T-cell (primary cell): ENCODE results near the gene FNDC7. TPM values are rescaled to one million over a fixed set of nuclear protein-coding genes. Genes with fewer than 3 reads are reported as not detected.

ENCODE experiments used
- ATAC-seq, 4 experiments: fragments of 200-7000 bp in 3 of 4; fragments of 150-1000 bp in 1 of 4; cut with Tn5 transposase; replicated peaks in 1 of 4; 1 replicate in 3 of 4; 2 replicates in 1 of 4; pipeline ENCODE4 v1.10.0; 2021; ENCODE audit warnings: moderate library complexity in 3 of 4, mild to moderate bottlenecking in 2 of 4, moderate number of reproducible peaks in 1 of 4
- CTCF ChIA-PET, 2 donors: fragments of 300-600 bp; sonication (Branson Sonifier 250); formaldehyde crosslinking; loops; one replicate each; lab custom pipeline; 2022; ENCODE audit warnings: antibody characterized with exemption in 2 of 2; lab: Charles Lee
- POLR2A ChIA-PET, 2 donors: fragments of 300-600 bp; sonication (Branson Sonifier 250); formaldehyde crosslinking; loops; one replicate each; lab custom pipeline; 2022; ENCODE audit warnings: antibody characterized with exemption in 2 of 2; lab: Charles Lee
- DNase-seq, 35 experiments: peaks; one replicate each; pipeline versions ENCODE4 v3.0.0 to v3.0.0-alpha.2; 2013 to 2023
- H3K27ac ChIP-seq: one replicate; pipeline ENCODE4 v1.5.1; 2013; ENCODE audit warnings: low read length
- H3K27me3 ChIP-seq, 2 experiments: replicated peaks in 1 of 2; 1 replicate in 1 of 2; 2 replicates in 1 of 2; pipeline versions ENCODE4 v1.6.1 to v1.7.0; 2013; ENCODE audit warnings: low read length in 1 of 2, mixed read lengths in 1 of 2; ENCODE audit not compliant: control insufficient read depth in 2 of 2, insufficient read depth in 2 of 2; ENCODE audit errors: extremely low read depth in 1 of 2
- H3K36me3 ChIP-seq, 2 donors: 1 replicate in 1 of 2; 2 replicates in 1 of 2; pipeline versions ENCODE4 v1.6.1 to v1.7.0; 2013; ENCODE audit warnings: low read length in 1 of 2; ENCODE audit not compliant: control insufficient read depth in 2 of 2, insufficient read depth in 1 of 2; ENCODE audit errors: extremely low read depth in 1 of 2
- H3K4me1 ChIP-seq, 2 experiments: 1 replicate in 1 of 2; 2 replicates in 1 of 2; pipeline versions ENCODE4 v1.6.1 to v1.7.0; 2013; ENCODE audit warnings: low read length in 2 of 2, mixed read lengths in 1 of 2; ENCODE audit not compliant: insufficient read depth in 2 of 2, control insufficient read depth in 1 of 2; ENCODE audit errors: extremely low read depth in 1 of 2
- H3K4me3 ChIP-seq, 2 donors: 1 replicate in 1 of 2; 2 replicates in 1 of 2; pipeline versions ENCODE4 v1.5.1 to v1.7.0; 2013; ENCODE audit warnings: mild to moderate bottlenecking in 2 of 2, low read length in 1 of 2, moderate library complexity in 1 of 2; ENCODE audit not compliant: control insufficient read depth in 1 of 2; ENCODE audit errors: extremely low read depth in 1 of 2
- H3K9me3 ChIP-seq: 2 replicates; pipeline ENCODE4 v1.7.0; 2013
- H3K27ac Mint-ChIP-seq, 2 donors: one replicate each; pipeline ENCODE4 v1.8.0; 2020 to 2021; ENCODE audit warnings: mild to moderate bottlenecking in 2 of 2, mixed read lengths in 2 of 2
- H3K27me3 Mint-ChIP-seq, 2 donors: one replicate each; pipeline ENCODE4 v1.8.0; 2021 to 2022; ENCODE audit warnings: mixed read lengths in 2 of 2
- H3K36me3 Mint-ChIP-seq: one replicate; pipeline ENCODE4 v1.8.0; 2021; ENCODE audit warnings: mixed read lengths
- H3K4me1 Mint-ChIP-seq, 3 donors: one replicate each; pipeline ENCODE4 v1.8.0; 2020 to 2022; ENCODE audit warnings: mixed read lengths in 3 of 3, mild to moderate bottlenecking in 1 of 3
- H3K4me3 Mint-ChIP-seq, 3 donors: one replicate each; pipeline ENCODE4 v1.8.0; 2020 to 2022; ENCODE audit warnings: mild to moderate bottlenecking in 3 of 3, mixed read lengths in 3 of 3, moderate library complexity in 3 of 3
- H3K9me3 Mint-ChIP-seq, 3 donors: one replicate each; pipeline ENCODE4 v1.8.0; 2020 to 2022; ENCODE audit warnings: mixed read lengths in 3 of 3
- WGBS: methylation state at CpG from one replicate; pipeline ENCODE4 v1.1.5; 2013; ENCODE audit warnings: missing lambda C conversion rate; ENCODE audit not compliant: insufficient coverage; 5-methylcytosine and 5-hydroxymethylcytosine counted together
- total RNA-seq, 35 experiments: library from RNA in 6 of 35; stranded (reverse) in 6 of 35; fragments of 120-200 nt in 1 of 35; gene quantifications; one replicate each; pipeline versions ENCODE4 v1.2.1 to v1.2.4 and lab custom pipeline; 2013 to 2026

Gene FNDC7
- total RNA-seq, 5 donors from 2014 or later (not counting 1 experiment from before 2014, with no cell fraction given) = 0.13 to 0.29 (median 0.25) TPM

DNA sequence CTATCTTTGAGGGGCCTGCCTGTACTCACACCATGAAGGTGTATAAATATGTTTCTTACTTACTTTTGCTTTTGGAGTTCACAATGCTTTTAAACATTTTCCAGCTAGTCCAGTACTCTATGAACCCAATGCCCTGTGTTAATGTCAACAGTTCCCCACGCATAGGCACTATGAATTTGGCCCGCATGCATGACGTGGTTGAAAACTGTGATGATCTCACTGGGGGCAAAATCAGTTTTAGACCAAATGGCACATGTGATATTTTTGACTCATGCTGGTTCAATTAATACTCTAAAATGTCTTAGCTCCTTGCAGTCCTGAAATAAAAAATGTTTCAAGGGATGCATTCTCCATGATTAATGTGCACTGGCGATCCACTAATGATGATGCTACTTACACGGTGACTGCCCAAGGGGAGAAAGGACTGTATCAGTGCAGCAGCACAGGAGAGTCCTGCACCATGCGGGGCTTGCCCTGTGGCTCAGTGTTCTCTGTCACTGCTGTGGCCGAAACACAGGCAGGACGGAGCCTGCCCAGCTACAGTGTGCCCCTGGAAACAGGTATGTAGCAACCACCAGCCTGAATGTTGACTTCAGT lies 15.7 kb downstream of the FNDC7 start:
- no peak overlapping the region for H3K4me3 ChIP-seq
- Mint-ChIP-seq H3K4me3 (no peak overlapping the region), H3K9me3 (no peaks in the 10 kb centered on the region), H3K4me1 (no peaks in the 10 kb centered on the region), H3K36me3 (no peaks in the 10 kb centered on the region), H3K27me3 (peaks cover 3 to 7% of the 10 kb centered on the region in 2 donors), H3K27ac (no peak overlapping the region)
- POLR2A ChIA-PET = no interaction called here
- H3K4me1 ChIP-seq = no peaks in the 10 kb centered on the region
- no peaks in the 10 kb centered on the region for H3K9me3 ChIP-seq
- DNase-seq = no peak
- no peak for ATAC-seq
- no peaks in the 10 kb centered on the region for H3K36me3 ChIP-seq
- H3K27ac ChIP-seq = no peak overlapping the region
- CTCF ChIA-PET = no interaction called here
- peaks cover 4 to 14% of the 10 kb centered on the region in 2 experiments for H3K27me3 ChIP-seq
- 95% methylated on average over 4 of the region's 8 CpGs for WGBS

- no peak overlapping the region for H3K4me3 Mint-ChIP-seq
- no peak overlapping the region for H3K27ac ChIP-seq
- H3K36me3 Mint-ChIP-seq = no peaks in the 10 kb centered on the region
- no peaks in the 10 kb centered on the region for H3K4me1 ChIP-seq
- ChIA-PET CTCF (interaction anchor here in 1 of 2 donors (0.7 kb wide), 2 partner anchors 20 to 169 kb away, joined by 3 to 5 read pairs; no protein-coding TSS in a partner anchor), POLR2A (no interaction called here)
- no peaks in the 10 kb centered on the region for H3K4me1 Mint-ChIP-seq
- no peak overlapping the region for H3K4me3 ChIP-seq
- H3K27me3 ChIP-seq = peaks cover 4 to 14% of the 10 kb centered on the region in 2 experiments
- H3K9me3 ChIP-seq = no peaks in the 10 kb centered on the region
- no peaks in the 10 kb centered on the region for H3K9me3 Mint-ChIP-seq
- no peak for DNase-seq
- no CpG with 5 or more reads among the region's 4 CpGs for WGBS
- no peaks in the 10 kb centered on the region for H3K36me3 ChIP-seq
- H3K27me3 Mint-ChIP-seq = peaks cover 3 to 7% of the 10 kb centered on the region in 2 donors
- no peak overlapping the region for H3K27ac Mint-ChIP-seq
- no peak for ATAC-seq
These were observed 16.8 kb downstream of the FNDC7 start for GRCh38 chr1:108729481-108729880.

DNA sequence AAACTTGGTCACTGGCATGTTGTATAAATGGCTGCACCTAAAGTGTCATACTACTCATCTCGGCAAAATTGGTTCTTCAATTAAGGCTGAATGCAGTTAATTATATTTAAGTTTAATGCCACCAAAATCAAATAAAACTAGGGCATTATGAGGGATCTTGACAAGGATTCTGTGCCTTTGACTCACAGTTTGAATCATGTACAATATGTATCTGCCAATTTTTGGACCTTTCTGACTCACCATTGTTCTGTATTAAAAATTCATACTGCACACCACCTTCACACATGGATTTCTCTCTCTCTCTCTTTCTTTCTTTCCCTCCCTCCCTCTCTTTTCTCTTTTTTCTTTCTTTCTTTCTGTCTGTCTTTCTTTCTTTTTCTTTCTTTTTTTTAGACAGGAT lies 19.7 kb downstream of the FNDC7 start:
- no peak overlapping the region for H3K27ac Mint-ChIP-seq
- WGBS = no CpG with 5 or more reads among the region's 1 CpG
- DNase-seq (no peak), ATAC-seq (no peak)
- H3K36me3 Mint-ChIP-seq = no peaks in the 10 kb centered on the region
- Histone ChIP-seq H3K27ac (no peak overlapping the region), H3K9me3 (no peaks in the 10 kb centered on the region), H3K4me1 (no peaks in the 10 kb centered on the region), H3K36me3 (no peaks in the 10 kb centered on the region), H3K4me3 (no peak overlapping the region), H3K27me3 (peaks cover 4 to 12% of the 10 kb centered on the region in 2 experiments)
- H3K4me1 Mint-ChIP-seq = no peaks in the 10 kb centered on the region
- no peaks in the 10 kb centered on the region for H3K9me3 Mint-ChIP-seq
- peaks cover 8% of the 10 kb centered on the region in 2 donors for H3K27me3 Mint-ChIP-seq
- POLR2A ChIA-PET = no interaction called here
- CTCF ChIA-PET = no interaction called here
- H3K4me3 Mint-ChIP-seq = no peak overlapping the region

DNA sequence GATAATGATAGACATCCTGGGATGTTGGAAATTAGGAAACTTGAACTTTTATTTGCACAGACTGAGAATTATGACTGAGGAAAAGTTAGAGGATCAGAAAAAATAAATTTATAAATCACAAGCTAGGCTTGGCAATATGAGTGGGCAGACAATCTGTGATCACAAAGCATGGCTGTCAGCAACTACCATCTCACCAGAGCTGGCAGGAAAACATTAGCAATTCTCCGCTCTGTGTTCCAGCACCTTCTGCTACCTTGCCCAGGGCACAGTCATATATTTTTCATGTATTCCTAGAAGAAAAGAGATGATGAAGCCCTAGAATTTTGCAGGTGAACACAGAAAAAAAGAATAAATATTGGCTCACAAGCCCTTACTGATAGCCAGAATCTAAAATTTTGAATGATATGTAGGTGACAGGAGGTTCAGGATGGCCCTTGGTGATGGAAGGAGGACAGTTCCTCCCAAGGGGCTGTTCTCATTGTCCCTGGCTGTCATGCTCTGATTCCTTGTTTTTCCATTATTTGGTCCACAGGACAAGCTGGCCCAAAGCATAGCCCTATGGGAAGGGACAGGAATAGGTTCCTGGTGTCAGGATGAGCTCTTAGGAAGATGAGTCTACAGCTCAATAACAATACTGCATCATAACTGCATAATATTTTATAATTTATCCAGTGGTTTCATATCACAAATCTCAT lies 21.6 kb downstream of the FNDC7 start:
- Histone ChIP-seq H3K27me3 (peaks cover 4 to 8% of the 10 kb centered on the region in 2 experiments), H3K4me1 (no peaks in the 10 kb centered on the region), H3K36me3 (no peaks in the 10 kb centered on the region), H3K9me3 (no peaks in the 10 kb centered on the region), H3K4me3 (no peak overlapping the region), H3K27ac (no peak overlapping the region)
- Mint-ChIP-seq H3K27me3 (peaks cover 8 to 10% of the 10 kb centered on the region in 2 donors), H3K4me1 (no peaks in the 10 kb centered on the region), H3K27ac (no peak overlapping the region), H3K9me3 (no peaks in the 10 kb centered on the region), H3K36me3 (no peaks in the 10 kb centered on the region), H3K4me3 (no peak overlapping the region)
- ChIA-PET CTCF (interaction anchor here in 1 of 2 donors (0.6 kb wide), 1 partner anchor 155 kb away, joined by 3 read pairs; no protein-coding TSS in a partner anchor), POLR2A (no interaction called here)
- ATAC-seq (no peak), DNase-seq (no peak)
- WGBS = no CpG with 5 or more reads among the region's 1 CpG

GRCh38 chr1:108742253-108742652 lies 29.5 kb downstream of the FNDC7 start:
- no peak for DNase-seq
- ChIA-PET POLR2A (interaction anchor here in 1 of 2 donors (0.5 kb wide), 1 partner anchor 55 kb away, joined by 6 read pairs; no protein-coding TSS in a partner anchor), CTCF (interaction anchor here in 1 of 2 donors (2.1 kb wide), 1 partner anchor 50 kb away, joined by 5 read pairs; the partner anchor contains the start of gene PRPF38B)
- peaks cover 0 to 4% of the 10 kb centered on the region in 2 donors for H3K27me3 Mint-ChIP-seq
- no peaks in the 10 kb centered on the region for H3K36me3 ChIP-seq
- H3K4me3 Mint-ChIP-seq = no peak overlapping the region
- no peak for ATAC-seq
- no peaks in the 10 kb centered on the region for H3K9me3 ChIP-seq
- no peak overlapping the region for H3K4me3 ChIP-seq
- no peak overlapping the region for H3K27ac Mint-ChIP-seq
- peaks cover 0 to 7% of the 10 kb centered on the region in 2 experiments for H3K4me1 ChIP-seq
- H3K9me3 Mint-ChIP-seq = no peaks in the 10 kb centered on the region
- 78% methylated on average over 4 of the region's 6 CpGs for WGBS
- no peak overlapping the region for H3K27ac ChIP-seq
- peaks cover 3 to 7% (median 6%) of the 10 kb centered on the region in 3 donors for H3K4me1 Mint-ChIP-seq
- H3K36me3 Mint-ChIP-seq = no peaks in the 10 kb centered on the region
- peaks cover 0 to 3% of the 10 kb centered on the region in 2 experiments for H3K27me3 ChIP-seq

DNA sequence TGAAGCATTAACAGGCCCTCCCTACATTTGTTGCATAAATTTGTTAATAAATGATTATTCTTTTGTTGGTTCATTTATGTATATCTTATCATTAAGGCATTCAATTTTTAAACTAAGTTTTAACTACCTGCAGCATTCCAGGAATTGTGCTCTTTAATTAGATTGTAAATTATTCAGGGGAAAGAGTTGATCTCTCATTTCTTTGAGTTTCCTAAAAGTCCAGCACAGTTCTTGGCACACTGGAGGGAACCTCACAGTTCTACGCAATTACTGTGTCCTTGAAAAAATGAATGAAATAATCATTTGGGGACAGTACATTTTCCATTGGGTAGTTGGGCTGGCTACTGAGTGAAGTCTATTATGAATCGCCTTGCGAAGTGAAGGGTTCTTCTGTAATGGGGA lies 33.3 kb downstream of the FNDC7 start:
- DNase-seq (no peak), ATAC-seq (no peak)
- H3K27me3 Mint-ChIP-seq = no peaks in the 10 kb centered on the region
- H3K4me3 Mint-ChIP-seq = peak overlapping the region; percentile 98 to 99 (median 99)
- Histone ChIP-seq H3K4me1 (peaks cover 3 to 19% of the 10 kb centered on the region in 2 experiments), H3K36me3 (peaks cover 0 to 11% of the 10 kb centered on the region in 2 donors), H3K4me3 (no peak overlapping the region), H3K27ac (peak overlapping the region; percentile 99), H3K27me3 (no peaks in the 10 kb centered on the region), H3K9me3 (no peaks in the 10 kb centered on the region)
- H3K27ac Mint-ChIP-seq = peak overlapping the region; percentile 97 to 98
- H3K4me1 Mint-ChIP-seq = peaks cover 37 to 40% (median 37%) of the 10 kb centered on the region in 3 donors
- H3K9me3 Mint-ChIP-seq = no peaks in the 10 kb centered on the region
- ChIA-PET CTCF (interaction anchor here in 1 of 2 donors (0.6 to 1.4 kb wide), 3 partner anchors 9 to 887 kb away, joined by 4 to 5 read pairs (median 4); no protein-coding TSS in a partner anchor), POLR2A (interaction anchor here in 1 of 2 donors (0.6 kb wide), 1 partner anchor 48 kb away, joined by 6 read pairs; no protein-coding TSS in a partner anchor)
- H3K36me3 Mint-ChIP-seq = peaks cover 11% of the 10 kb centered on the region
- 21% methylated on average over 2 of the region's 3 CpGs for WGBS
